GM23248 (cell line): Measurements from ENCODE around the gene GJA4. TPM values are rescaled to one million over a fixed set of nuclear protein-coding genes. Genes with fewer than 3 reads are reported as not detected.

Experiments
- DNase-seq: peaks from one replicate; pipeline ENCODE4 v3.0.0-alpha.2; 2015
- H2AFZ ChIP-seq: fragments of 200-600 bp; sonication (generic); 2 replicates; pipeline ENCODE4 v1.6.1; 2016; ENCODE audit warnings: antibody characterized with exemption
- H3F3A ChIP-seq: fragments of 200-600 bp; sonication (generic); 2 replicates; pipeline ENCODE4 v1.6.1; 2016; ENCODE audit warnings: mild to moderate bottlenecking, antibody characterized with exemption, mixed run types; ENCODE audit not compliant: insufficient read depth
- H3K27ac ChIP-seq: fragments of 200-600 bp; sonication (generic); 2 replicates; pipeline ENCODE4 v1.5.1; 2016; ENCODE audit warnings: mild to moderate bottlenecking
- H3K27me3 ChIP-seq: fragments of 200-600 bp; sonication (generic); replicated peaks from 2 replicates; pipeline ENCODE4 v1.6.1; 2016; ENCODE audit warnings: mild to moderate bottlenecking; ENCODE audit not compliant: insufficient read depth
- H3K36me3 ChIP-seq: fragments of 200-600 bp; sonication (generic); 2 replicates; pipeline ENCODE4 v1.6.1; 2016; ENCODE audit warnings: low read depth, mild to moderate bottlenecking
- H3K4me1 ChIP-seq: fragments of 200-600 bp; sonication (generic); 2 replicates; pipeline ENCODE4 v1.6.1; 2016; ENCODE audit warnings: mild to moderate bottlenecking; ENCODE audit not compliant: insufficient read depth
- H3K4me2 ChIP-seq: fragments of 200-600 bp; sonication (generic); one replicate; pipeline ENCODE4 v1.6.1; 2016; ENCODE audit warnings: mild to moderate bottlenecking; ENCODE audit not compliant: unreplicated experiment
- H3K4me3 ChIP-seq: fragments of 200-600 bp; sonication (generic); 2 replicates; pipeline ENCODE4 v1.5.1; 2016; ENCODE audit warnings: mild to moderate bottlenecking
- H3K79me2 ChIP-seq: fragments of 200-600 bp; sonication (generic); 2 replicates; pipeline ENCODE4 v1.6.1; 2016; ENCODE audit warnings: mild to moderate bottlenecking; ENCODE audit not compliant: insufficient read depth
- H3K9ac ChIP-seq: fragments of 200-600 bp; sonication (generic); 2 replicates; pipeline ENCODE4 v1.6.1; 2016; ENCODE audit warnings: mild to moderate bottlenecking
- H3K9me2 ChIP-seq: fragments of 200-600 bp; sonication (generic); 2 replicates; pipeline ENCODE4 v1.6.1; 2016; ENCODE audit warnings: mixed run types, mild to moderate bottlenecking, moderate library complexity; ENCODE audit not compliant: insufficient read depth
- H3K9me3 ChIP-seq: fragments of 200-600 bp; sonication (generic); one replicate; pipeline ENCODE4 v1.6.1; 2017; ENCODE audit warnings: low read depth
- H4K20me1 ChIP-seq: fragments of 200-600 bp; sonication (generic); 2 replicates; pipeline ENCODE4 v1.6.0; 2016; ENCODE audit not compliant: insufficient read depth
- EZH2 ChIP-seq: fragments of 200-600 bp; sonication (generic); IDR thresholded peaks from 2 replicates; pipeline ENCODE4 v1.6.1; 2018; ENCODE audit warnings: antibody characterized with exemption, mild to moderate bottlenecking; ENCODE audit not compliant: insufficient read depth, poor library complexity, severe bottlenecking
- EZH2phosphoT487 ChIP-seq: fragments of 200-600 bp; sonication (generic); IDR thresholded peaks from 2 replicates; pipeline ENCODE4 v1.6.1; 2018; ENCODE audit warnings: antibody characterized with exemption, moderate library complexity, mild to moderate bottlenecking, low read depth; ENCODE audit not compliant: insufficient read depth
- WGBS, 2 experiments: methylation state at CpG; one replicate each; pipeline ENCODE4 v1.1.6; 2015 to 2017; ENCODE audit warnings: low lambda C conversion rate in 2 of 2, low coverage in 1 of 2; ENCODE audit errors: missing lambda C conversion rate in 2 of 2; 5-methylcytosine and 5-hydroxymethylcytosine counted together
- in situ Hi-C: fragments of 300-500 bp; cut with MboI; formaldehyde crosslinking; loops from 2 replicates; pipeline ENCODE4 v1.15.0; 2020
- polyA plus RNA-seq: library from polyadenylated mRNA; unstranded; fragments of >200 nt; fragmentation: Nextera tagmentation; extraction: Ambion mirVana; gene quantifications from 2 replicates; pipeline ENCODE4 v1.2.1, GENCODE V29; 2016
- total RNA-seq: library from RNA; depleted of rRNA; stranded (reverse); fragments of >200 nt; shearing (Covaris generic); gene quantifications from 2 replicates; pipeline ENCODE4 v1.2.3, GENCODE V29; 2014

The GJA4 gene
- total and polyA plus RNA-seq, 2 experiments from 2014 or later, result not detected

GRCh38 chr1:34750610-34751009, 42.2 kb upstream of the GJA4 start:
- H3K4me2 ChIP-seq, result no peak overlapping the region
- H3K9me3 ChIP-seq, result no peaks in the 10 kb centered on the region
- H3K36me3 ChIP-seq, result no peaks in the 10 kb centered on the region
- H3K9me2 ChIP-seq, result no peaks in the 10 kb centered on the region
- no peaks in the 10 kb centered on the region for H3K79me2 ChIP-seq
- no peaks in the 10 kb centered on the region for H3K4me1 ChIP-seq
- no peak overlapping the region for H3K9ac ChIP-seq
- no peaks in the 10 kb centered on the region for H4K20me1 ChIP-seq
- H3K4me3 ChIP-seq, result no peak overlapping the region
- H3F3A ChIP-seq, result no peaks in the 10 kb centered on the region
- H3K27me3 ChIP-seq, result peaks cover 20% of the 10 kb centered on the region
- WGBS, 2 experiments, result 53 to 62% methylated on average over 5 of the region's 5 CpGs
- no peak for TF ChIP-seq EZH2phosphoT487
- TF ChIP-seq EZH2, result no peak
- H3K27ac ChIP-seq, result no peak overlapping the region
- in situ Hi-C loops, result no loop called here
- DNase-seq, result no peak
- H2AFZ ChIP-seq, result no peak overlapping the region

GRCh38 chr1:34753163-34753562, 39.6 kb upstream of the GJA4 start:
- H3K27me3 ChIP-seq, result peaks cover 3% of the 10 kb centered on the region
- H3K36me3 ChIP-seq, result no peaks in the 10 kb centered on the region
- H3K79me2 ChIP-seq, result no peaks in the 10 kb centered on the region
- TF ChIP-seq EZH2phosphoT487, result no peak
- WGBS, 2 experiments, result 33 to 34% methylated on average over 3 of the region's 3 CpGs
- H3K9me2 ChIP-seq, result no peaks in the 10 kb centered on the region
- H3K9me3 ChIP-seq, result no peaks in the 10 kb centered on the region
- no peak overlapping the region for H3K27ac ChIP-seq
- no peak overlapping the region for H3K4me2 ChIP-seq
- H4K20me1 ChIP-seq, result no peaks in the 10 kb centered on the region
- no peak overlapping the region for H2AFZ ChIP-seq
- no peaks in the 10 kb centered on the region for H3F3A ChIP-seq
- H3K4me3 ChIP-seq, result no peak overlapping the region
- in situ Hi-C loops, result no loop called here
- no peaks in the 10 kb centered on the region for H3K4me1 ChIP-seq
- DNase-seq, result no peak
- H3K9ac ChIP-seq, result no peak overlapping the region

GRCh38 chr1:34754964-34755637, 37.7 kb upstream of the GJA4 start, which contains the start of gene GJB5:
Gene GJB5, plus strand, starts transcription at chr1:34755047. Its CDS starts 2,284 bp downstream, at chr1:34757331.
- Histone ChIP-seq H3K27ac (no peak within 1 kb of the TSS), H3K27me3 (no peaks in the 10 kb centered on the region), H4K20me1 (no peaks in the 10 kb centered on the region), H3K9ac (no peak within 1 kb of the TSS), H3K36me3 (no peaks in the 10 kb centered on the region), H3K4me2 (no peak within 1 kb of the TSS), H3K9me2 (no peaks in the 10 kb centered on the region), H3K9me3 (no peaks in the 10 kb centered on the region), H3K4me1 (no peaks in the 10 kb centered on the region), H3K4me3 (no peak within 1 kb of the TSS), H2AFZ (no peak within 1 kb of the TSS), H3K79me2 (no peaks in the 10 kb centered on the region), H3F3A (no peaks in the 10 kb centered on the region)
- no peak for TF ChIP-seq EZH2
- TF ChIP-seq EZH2phosphoT487, result no peak
- 38 to 42% methylated on average over 11 of the region's 13 CpGs for WGBS, 2 experiments
- in situ Hi-C loops, result no loop called here
- no peak for DNase-seq

GRCh38 chr1:34755961-34756360, 36.8 kb upstream of the GJA4 start:
- TF ChIP-seq EZH2, result no peak
- WGBS, 2 experiments, result 71 to 81% methylated on average over 6 of the region's 6 CpGs
- Histone ChIP-seq H3K9ac (no peak overlapping the region), H3K79me2 (no peaks in the 10 kb centered on the region), H3K9me3 (no peaks in the 10 kb centered on the region), H3K36me3 (no peaks in the 10 kb centered on the region), H3K9me2 (no peaks in the 10 kb centered on the region), H3K4me2 (no peak overlapping the region), H3K27me3 (no peaks in the 10 kb centered on the region), H4K20me1 (no peaks in the 10 kb centered on the region), H2AFZ (no peak overlapping the region), H3K4me1 (no peaks in the 10 kb centered on the region), H3F3A (no peaks in the 10 kb centered on the region), H3K27ac (no peak overlapping the region), H3K4me3 (no peak overlapping the region)
- DNase-seq, result no peak
- in situ Hi-C loops, result no loop called here

- no peaks in the 10 kb centered on the region for H3K9me2 ChIP-seq
- in situ Hi-C loops, result no loop called here
- H3K4me1 ChIP-seq, result no peaks in the 10 kb centered on the region
- no peaks in the 10 kb centered on the region for H3K36me3 ChIP-seq
- DNase-seq, result no peak
- H4K20me1 ChIP-seq, result no peaks in the 10 kb centered on the region
- H3K79me2 ChIP-seq, result no peaks in the 10 kb centered on the region
- no peaks in the 10 kb centered on the region for H3F3A ChIP-seq
- H3K27ac ChIP-seq, result no peak overlapping the region
- H2AFZ ChIP-seq, result no peak overlapping the region
- no peak overlapping the region for H3K9ac ChIP-seq
- H3K4me2 ChIP-seq, result no peak overlapping the region
- H3K27me3 ChIP-seq, result no peaks in the 10 kb centered on the region
- WGBS, 2 experiments, result 66 to 69% methylated on average over 21 of the region's 21 CpGs
- TF ChIP-seq EZH2 (no peak), EZH2phosphoT487 (no peak)
- H3K9me3 ChIP-seq, result no peaks in the 10 kb centered on the region
- no peak overlapping the region for H3K4me3 ChIP-seq
Measured at GRCh38 chr1:34757386-34757785, 35.4 kb upstream of the GJA4 start.
